DND-41 (cell line): ENCODE measurements around the gene AGMO.

Source experiments
- EZH2 ChIP-seq: IDR thresholded peaks from 3 replicates; pipeline ENCODE4 v1.6.1; 2012; ENCODE audit warnings: borderline replicate concordance, low read depth, mild to moderate bottlenecking, moderate library complexity, low read length, inconsistent platforms; ENCODE audit not compliant: severe bottlenecking
- TF ChIP-seq, protein P1 (sequence below): IDR thresholded peaks from 2 replicates; pipeline ENCODE4 v1.5.1; 2012; ENCODE audit warnings: borderline replicate concordance, low read length, moderate library complexity, mild to moderate bottlenecking; ENCODE audit not compliant: poor library complexity, severe bottlenecking; ENCODE audit errors: extremely low read depth

DNA sequence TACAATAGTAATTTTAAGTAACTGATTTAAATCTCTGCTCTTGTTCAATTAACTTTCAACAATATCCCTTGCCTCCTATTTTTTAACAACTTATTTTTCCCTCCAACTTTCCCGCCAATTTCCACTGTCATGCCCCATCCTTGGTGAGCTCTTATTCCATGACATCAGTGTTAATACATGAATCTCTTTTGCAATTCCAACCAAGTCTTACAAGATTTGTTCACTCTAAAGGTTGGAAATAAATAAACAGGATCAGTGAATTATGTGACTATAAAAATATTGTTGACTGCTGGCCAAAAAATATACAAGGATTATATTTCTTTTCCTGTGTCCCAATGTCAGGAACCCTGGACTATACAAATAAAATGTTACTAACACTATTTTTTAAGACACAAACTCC lies 21.0 kb upstream of the AGMO start:
- TF ChIP-seq, protein P1, sequence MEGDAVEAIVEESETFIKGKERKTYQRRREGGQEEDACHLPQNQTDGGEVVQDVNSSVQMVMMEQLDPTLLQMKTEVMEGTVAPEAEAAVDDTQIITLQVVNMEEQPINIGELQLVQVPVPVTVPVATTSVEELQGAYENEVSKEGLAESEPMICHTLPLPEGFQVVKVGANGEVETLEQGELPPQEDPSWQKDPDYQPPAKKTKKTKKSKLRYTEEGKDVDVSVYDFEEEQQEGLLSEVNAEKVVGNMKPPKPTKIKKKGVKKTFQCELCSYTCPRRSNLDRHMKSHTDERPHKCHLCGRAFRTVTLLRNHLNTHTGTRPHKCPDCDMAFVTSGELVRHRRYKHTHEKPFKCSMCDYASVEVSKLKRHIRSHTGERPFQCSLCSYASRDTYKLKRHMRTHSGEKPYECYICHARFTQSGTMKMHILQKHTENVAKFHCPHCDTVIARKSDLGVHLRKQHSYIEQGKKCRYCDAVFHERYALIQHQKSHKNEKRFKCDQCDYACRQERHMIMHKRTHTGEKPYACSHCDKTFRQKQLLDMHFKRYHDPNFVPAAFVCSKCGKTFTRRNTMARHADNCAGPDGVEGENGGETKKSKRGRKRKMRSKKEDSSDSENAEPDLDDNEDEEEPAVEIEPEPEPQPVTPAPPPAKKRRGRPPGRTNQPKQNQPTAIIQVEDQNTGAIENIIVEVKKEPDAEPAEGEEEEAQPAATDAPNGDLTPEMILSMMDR: no peak
- TF ChIP-seq EZH2: no peak
